ENCODE results near the gene PARN.

- TF ChIP-seq CTCF (IDR thresholded peaks at IDR 0.05) (no peak), POLR2AphosphoS5 (IDR thresholded peaks at IDR 0.05) (no peak)
Observed at GRCh38 chr16:14473488-14473887, 156.6 kb downstream of the PARN start.

Data from prostate gland (tissue), 2 donors.